ENCODE measurements around the gene HYLS1. TPM values are rescaled to one million over a fixed set of nuclear protein-coding genes. Genes with fewer than 3 reads are reported as not detected.

Gene HYLS1
- total RNA-seq, 2 donors from 2014 or later = 6.4 to 8.4 TPM

- H3K4me3 Mint-ChIP-seq = no peak overlapping the region
- no peaks in the 10 kb centered on the region for H3K9me3 Mint-ChIP-seq
- H3K4me1 Mint-ChIP-seq (ENCODE audit: low read depth in 2 of 2) = no peaks in the 10 kb centered on the region
- ATAC-seq = no peak
- H3K36me3 Mint-ChIP-seq = no peaks in the 10 kb centered on the region
- peaks cover 10 to 12% of the 10 kb centered on the region in 2 donors for H3K27me3 Mint-ChIP-seq
- H3K27ac Mint-ChIP-seq = no peak overlapping the region
- no peak for DNase-seq (ENCODE audit: low spot score)
These were observed 45.8 kb downstream of the HYLS1 start for GRCh38 chr11:125933030-125933813.

GRCh38 chr11:125934473-125934872 is 47.0 kb downstream of the HYLS1 start:
- Mint-ChIP-seq H3K4me1 (ENCODE audit: low read depth in 2 of 2) (no peaks in the 10 kb centered on the region), H3K4me3 (no peak overlapping the region), H3K9me3 (no peaks in the 10 kb centered on the region), H3K27ac (no peak overlapping the region), H3K36me3 (no peaks in the 10 kb centered on the region), H3K27me3 (peaks cover 7 to 10% of the 10 kb centered on the region in 2 donors)
- ATAC-seq = no peak
- no peak for DNase-seq (ENCODE audit: low spot score)

DNA sequence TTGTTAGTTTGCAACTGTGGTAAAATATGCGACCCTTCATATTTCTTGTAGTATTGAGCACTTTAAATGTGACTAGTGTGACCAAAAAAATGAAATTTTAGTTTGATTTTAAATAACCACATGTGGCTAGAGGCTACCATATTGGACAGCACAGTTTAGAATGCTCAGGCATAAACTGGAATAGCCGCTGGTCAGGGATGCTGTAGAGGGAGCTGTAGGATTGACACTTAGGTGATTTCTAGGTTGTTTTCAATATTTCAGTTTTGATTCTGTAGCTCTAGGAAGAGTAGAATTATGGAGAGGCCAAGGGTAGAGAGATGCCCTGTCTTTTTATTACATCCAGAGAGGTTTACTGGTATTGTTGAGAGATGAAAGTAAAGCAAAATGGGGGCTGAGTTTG is 47.6 kb downstream of the HYLS1 start:
- peaks cover 5 to 7% of the 10 kb centered on the region in 2 donors for H3K27me3 Mint-ChIP-seq
- H3K4me1 Mint-ChIP-seq (ENCODE audit: low read depth in 2 of 2) = no peaks in the 10 kb centered on the region
- ATAC-seq = no peak

DNA sequence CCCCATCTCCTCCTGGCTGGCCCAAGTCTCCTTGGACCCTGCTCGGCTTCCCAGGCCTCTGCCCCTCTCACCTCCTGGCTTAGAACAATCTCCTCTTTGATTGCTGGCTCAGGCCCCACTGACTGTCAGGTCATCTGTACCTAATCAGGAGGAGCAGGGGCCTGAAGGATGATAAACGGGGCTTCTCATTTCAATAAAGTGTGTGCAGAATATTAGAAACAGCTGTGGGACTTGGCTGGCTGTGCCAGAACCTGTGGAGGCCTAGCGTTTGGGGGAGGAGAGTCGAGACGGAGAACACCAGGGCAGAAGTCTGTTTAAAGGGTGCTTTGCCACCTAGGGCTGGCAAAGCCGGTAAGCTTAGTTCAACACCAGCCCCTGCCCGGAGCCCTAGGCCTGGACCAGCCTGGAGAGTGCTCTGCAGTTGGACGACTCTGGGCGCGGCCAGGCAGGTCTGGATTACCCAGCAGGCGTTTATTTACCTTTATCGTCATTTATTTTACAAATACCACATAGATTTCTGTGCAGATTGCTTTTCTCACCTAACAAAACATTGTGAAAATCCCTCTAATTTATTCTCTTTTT is 48.2 kb downstream of the HYLS1 start:
- peaks cover 5 to 7% of the 10 kb centered on the region in 2 donors for H3K27me3 Mint-ChIP-seq
- no peak for DNase-seq (ENCODE audit: low spot score)

More for the DNA sequence above, 47.6 kb downstream of the HYLS1 start:
- no peak for DNase-seq (ENCODE audit: low spot score)
- Mint-ChIP-seq H3K27ac (no peak overlapping the region), H3K9me3 (no peaks in the 10 kb centered on the region), H3K36me3 (no peaks in the 10 kb centered on the region), H3K4me3 (no peak overlapping the region)

GRCh38 chr11:125938418-125938817 is 51.0 kb downstream of the HYLS1 start:
- Mint-ChIP-seq H3K27me3 (peaks cover 9% of the 10 kb centered on the region in 2 donors), H3K4me1 (ENCODE audit: low read depth in 2 of 2) (peaks cover 6% of the 10 kb centered on the region in 2 donors), H3K27ac (no peak overlapping the region), H3K4me3 (no peak overlapping the region), H3K9me3 (no peaks in the 10 kb centered on the region), H3K36me3 (no peaks in the 10 kb centered on the region)
- DNase-seq (ENCODE audit: low spot score) (no peak), ATAC-seq (no peak)

More for the DNA sequence above, 48.2 kb downstream of the HYLS1 start:
- ATAC-seq = peak in 1 of 2 donors; percentile 37
- Mint-ChIP-seq H3K36me3 (no peaks in the 10 kb centered on the region), H3K4me3 (no peak overlapping the region), H3K9me3 (no peaks in the 10 kb centered on the region), H3K4me1 (ENCODE audit: low read depth in 2 of 2) (no peaks in the 10 kb centered on the region), H3K27ac (no peak overlapping the region)

GRCh38 chr11:125939081-125939521 is 51.6 kb downstream of the HYLS1 start:
- Mint-ChIP-seq H3K9me3 (no peaks in the 10 kb centered on the region), H3K27ac (no peak overlapping the region), H3K4me1 (ENCODE audit: low read depth in 2 of 2) (peaks cover 6% of the 10 kb centered on the region in 2 donors), H3K4me3 (no peak overlapping the region), H3K27me3 (peaks cover 6 to 7% of the 10 kb centered on the region in 2 donors), H3K36me3 (no peaks in the 10 kb centered on the region)
- DNase-seq (ENCODE audit: low spot score) (no peak), ATAC-seq (no peak)

GRCh38 chr11:125940145-125940544 is 52.7 kb downstream of the HYLS1 start:
- no peak for DNase-seq (ENCODE audit: low spot score)
- ATAC-seq = no peak
- Mint-ChIP-seq H3K36me3 (no peaks in the 10 kb centered on the region), H3K27ac (no peak overlapping the region), H3K4me3 (no peak overlapping the region), H3K9me3 (no peaks in the 10 kb centered on the region), H3K27me3 (peaks cover 6 to 11% of the 10 kb centered on the region in 2 donors), H3K4me1 (ENCODE audit: low read depth in 2 of 2) (peaks cover 6% of the 10 kb centered on the region in 2 donors)

GRCh38 chr11:125941267-125941618 is 53.8 kb downstream of the HYLS1 start:
- H3K4me3 Mint-ChIP-seq = no peak overlapping the region
- H3K27me3 Mint-ChIP-seq = peaks cover 6 to 11% of the 10 kb centered on the region in 2 donors
- no peak for ATAC-seq
- H3K4me1 Mint-ChIP-seq (ENCODE audit: low read depth in 2 of 2) = peaks cover 6% of the 10 kb centered on the region in 2 donors
- no peaks in the 10 kb centered on the region for H3K36me3 Mint-ChIP-seq
- H3K9me3 Mint-ChIP-seq = no peaks in the 10 kb centered on the region
- no peak overlapping the region for H3K27ac Mint-ChIP-seq
- DNase-seq (ENCODE audit: low spot score) = no peak

GRCh38 chr11:125941619-125942611 is 54.4 kb downstream of the HYLS1 start:
- no peaks in the 10 kb centered on the region for H3K9me3 Mint-ChIP-seq
- H3K27ac Mint-ChIP-seq = no peak overlapping the region
- H3K36me3 Mint-ChIP-seq = no peaks in the 10 kb centered on the region
- no peak for ATAC-seq
- DNase-seq (ENCODE audit: low spot score) = no peak
- H3K4me3 Mint-ChIP-seq = no peak overlapping the region
- peaks cover 6 to 11% of the 10 kb centered on the region in 2 donors for H3K27me3 Mint-ChIP-seq
- peaks cover 6% of the 10 kb centered on the region in 2 donors for H3K4me1 Mint-ChIP-seq (ENCODE audit: low read depth in 2 of 2)

GRCh38 chr11:125942771-125943428 is 55.4 kb downstream of the HYLS1 start:
- Mint-ChIP-seq H3K27me3 (peaks cover 6 to 11% of the 10 kb centered on the region in 2 donors), H3K36me3 (no peaks in the 10 kb centered on the region), H3K27ac (no peak overlapping the region), H3K9me3 (no peaks in the 10 kb centered on the region), H3K4me1 (ENCODE audit: low read depth in 2 of 2) (peaks cover 6% of the 10 kb centered on the region in 2 donors), H3K4me3 (no peak overlapping the region)
- DNase-seq (ENCODE audit: low spot score) (no peak), ATAC-seq (no peak)

DNA sequence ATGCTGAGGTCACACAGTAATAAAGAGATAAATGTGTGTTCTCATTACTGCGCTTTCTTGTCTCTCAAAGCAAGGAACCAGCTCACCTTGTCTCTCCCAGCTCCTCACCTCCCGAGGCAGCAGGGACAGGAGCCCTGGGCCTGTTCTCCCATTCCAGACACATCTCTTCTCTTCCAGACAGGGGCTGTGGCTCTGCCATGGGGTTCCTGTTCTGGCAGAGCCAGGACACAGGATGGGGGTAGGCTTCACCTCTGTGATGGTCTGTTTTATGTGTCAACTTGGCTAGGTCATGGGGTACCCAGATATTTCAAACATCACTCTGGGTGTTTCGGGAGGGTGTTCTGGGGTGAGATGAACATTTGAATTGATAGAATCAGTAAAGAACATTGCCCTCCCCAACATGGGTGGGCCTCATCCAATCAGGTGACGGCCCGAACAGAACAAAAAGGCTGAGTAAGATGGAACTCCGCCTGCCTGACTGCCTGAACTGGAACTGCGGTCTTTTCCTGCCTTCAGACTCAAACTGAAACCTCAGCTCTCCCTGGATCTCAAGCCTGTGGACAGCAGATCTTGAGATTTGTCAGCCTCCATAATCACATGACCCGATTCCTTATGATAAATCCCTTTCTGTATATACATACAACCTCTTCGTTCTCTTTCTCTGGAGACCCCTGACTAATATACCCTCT is 56.3 kb downstream of the HYLS1 start:
- peaks cover 6 to 11% of the 10 kb centered on the region in 2 donors for H3K27me3 Mint-ChIP-seq
- ATAC-seq = no peak

DNA sequence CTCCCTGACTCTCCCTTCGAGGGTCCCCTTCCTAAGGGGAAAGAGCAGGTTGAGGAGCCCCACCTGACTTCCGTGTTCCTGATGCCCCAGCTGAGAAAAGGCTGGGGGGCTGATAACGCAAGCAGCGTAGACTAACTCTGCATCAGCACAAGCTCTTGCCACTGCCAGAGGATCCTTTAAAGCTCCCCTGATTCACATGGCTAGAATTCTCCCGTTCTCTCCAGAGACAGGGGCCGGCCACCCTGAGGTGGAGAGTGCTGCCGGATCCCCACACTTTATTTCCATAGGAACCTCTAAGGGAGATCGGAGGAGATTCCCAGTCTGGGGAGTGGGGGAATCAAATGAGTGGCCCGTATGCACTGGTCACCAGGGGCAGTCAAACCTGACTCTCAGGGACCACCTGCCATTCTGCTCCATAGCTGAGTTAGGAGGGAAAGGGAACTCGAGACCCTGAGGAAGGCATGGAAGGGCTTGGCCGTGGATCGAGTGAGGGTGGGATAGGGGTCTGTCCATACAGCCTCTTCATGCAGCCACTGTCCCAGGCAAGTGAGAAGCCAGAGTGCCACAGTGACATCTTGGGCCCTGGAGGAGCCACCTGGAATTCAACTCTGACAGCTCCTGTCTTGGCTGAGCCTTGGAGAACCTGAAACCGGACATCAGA is 57.0 kb downstream of the HYLS1 start:
- ATAC-seq = no peak
- Mint-ChIP-seq H3K36me3 (no peaks in the 10 kb centered on the region), H3K4me1 (ENCODE audit: low read depth in 2 of 2) (peaks cover 6% of the 10 kb centered on the region in 2 donors), H3K4me3 (no peak overlapping the region), H3K9me3 (no peaks in the 10 kb centered on the region), H3K27me3 (peaks cover 6 to 13% of the 10 kb centered on the region in 2 donors), H3K27ac (no peak overlapping the region)
- DNase-seq (ENCODE audit: low spot score) = no peak

More for the DNA sequence above, 56.3 kb downstream of the HYLS1 start:
- no peak overlapping the region for H3K27ac Mint-ChIP-seq
- H3K36me3 Mint-ChIP-seq = no peaks in the 10 kb centered on the region
- H3K4me3 Mint-ChIP-seq = no peak overlapping the region
- no peaks in the 10 kb centered on the region for H3K9me3 Mint-ChIP-seq
- peaks cover 6% of the 10 kb centered on the region in 2 donors for H3K4me1 Mint-ChIP-seq (ENCODE audit: low read depth in 2 of 2)
- no peak for DNase-seq (ENCODE audit: low spot score)
